Measurements from ENCODE around the gene OSTC. TPM values are rescaled to one million over a fixed set of nuclear protein-coding genes. Genes with fewer than 3 reads are reported as not detected.

OSTC gene
- total and polyA plus RNA-seq, 9 donors = 150 to 197 (median 167) TPM

DNA sequence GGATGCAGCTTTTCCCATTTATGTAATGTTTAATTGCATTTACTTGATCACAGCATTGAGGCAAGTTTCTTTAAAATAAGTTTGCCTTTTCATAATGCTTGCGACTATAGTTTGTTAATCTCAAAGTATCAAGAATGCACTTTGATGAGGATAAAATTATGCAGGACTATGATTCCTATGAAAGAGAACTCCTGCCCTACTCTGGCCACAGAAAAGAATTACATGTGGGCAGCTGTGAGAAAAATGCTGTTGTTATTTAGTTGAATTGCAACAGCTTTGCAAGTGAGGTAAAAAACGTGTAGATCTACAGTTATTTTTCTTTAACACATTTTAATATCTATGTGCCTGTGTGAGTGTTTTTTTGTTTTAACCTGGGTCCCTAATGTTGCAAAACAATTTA, 12.5 kb upstream of the OSTC start:
- Histone ChIP-seq H3K4me1 (ENCODE audit: control insufficient read depth, insufficient read depth, low read length) (no peaks in the 10 kb centered on the region), H3K36me3 (ENCODE audit: control insufficient read depth, insufficient read depth, low read length) (peaks cover 12% of the 10 kb centered on the region), H3K27ac (ENCODE audit: low read length) (no peak overlapping the region), H3K27me3 (ENCODE audit: control insufficient read depth, insufficient read depth, low read length) (no peaks in the 10 kb centered on the region), H3K9me3 (replicated peaks; ENCODE audit: control insufficient read depth, low read depth, low read length) (no peaks in the 10 kb centered on the region), H3K4me3 (ENCODE audit: low read length) (no peak overlapping the region)
- no peak for DNase-seq
- no CpG with 5 or more reads among the region's 2 CpGs for WGBS (ENCODE audit: insufficient coverage)

DNA sequence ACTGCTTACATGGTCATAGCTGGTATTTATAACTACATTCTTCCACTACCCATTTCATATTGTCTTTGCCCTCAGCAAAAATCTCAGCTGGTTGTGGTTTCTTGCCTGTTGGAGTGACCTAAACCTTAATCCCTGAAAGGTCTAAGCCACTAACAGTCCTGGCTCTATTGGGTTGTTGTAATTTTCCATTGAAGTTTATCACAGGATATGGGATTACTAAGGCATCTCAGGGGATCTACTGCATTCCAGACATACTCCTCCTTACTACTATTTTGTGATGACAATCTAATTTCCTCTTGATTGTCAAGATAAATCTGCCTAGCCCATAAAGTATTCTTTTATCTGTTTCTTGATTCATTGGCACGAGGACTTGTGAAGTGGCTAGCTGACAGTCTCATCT, 6.2 kb upstream of the OSTC start:
- no CpG with 5 or more reads among the region's 1 CpG for WGBS (ENCODE audit: insufficient coverage)
- Histone ChIP-seq H3K4me3 (ENCODE audit: low read length) (no peak overlapping the region), H3K4me1 (ENCODE audit: control insufficient read depth, insufficient read depth, low read length) (no peaks in the 10 kb centered on the region), H3K36me3 (ENCODE audit: control insufficient read depth, insufficient read depth, low read length) (no peaks in the 10 kb centered on the region), H3K27ac (ENCODE audit: low read length) (no peak overlapping the region), H3K27me3 (ENCODE audit: control insufficient read depth, insufficient read depth, low read length) (no peaks in the 10 kb centered on the region), H3K9me3 (replicated peaks; ENCODE audit: control insufficient read depth, low read depth, low read length) (no peaks in the 10 kb centered on the region)
- DNase-seq = no peak

DNA sequence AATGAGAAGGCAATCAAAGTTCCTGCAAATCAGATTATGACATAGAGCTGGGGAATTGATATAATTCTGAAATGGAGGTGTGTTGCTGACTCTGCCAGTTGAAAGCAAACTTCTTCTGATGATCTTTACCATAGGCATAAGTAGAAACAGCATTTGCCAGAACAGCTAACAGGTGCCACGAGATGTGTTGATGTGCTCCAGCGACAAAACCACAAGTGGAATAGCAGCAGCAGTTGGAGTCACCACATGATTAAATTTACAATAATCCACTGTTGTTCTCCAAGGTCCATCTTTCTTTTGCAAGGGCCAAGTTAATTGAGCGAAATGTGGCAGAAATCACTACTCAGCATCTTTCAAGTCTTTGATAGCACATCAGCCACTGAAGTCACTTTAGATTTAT, 3.7 kb upstream of the OSTC start:
- Histone ChIP-seq H3K4me1 (ENCODE audit: control insufficient read depth, insufficient read depth, low read length) (no peaks in the 10 kb centered on the region), H3K4me3 (ENCODE audit: low read length) (no peak overlapping the region), H3K27me3 (ENCODE audit: control insufficient read depth, insufficient read depth, low read length) (no peaks in the 10 kb centered on the region), H3K9me3 (replicated peaks; ENCODE audit: control insufficient read depth, low read depth, low read length) (no peaks in the 10 kb centered on the region), H3K36me3 (ENCODE audit: control insufficient read depth, insufficient read depth, low read length) (no peaks in the 10 kb centered on the region), H3K27ac (ENCODE audit: low read length) (no peak overlapping the region)
- 94% methylated on average over 2 of the region's 3 CpGs for WGBS (ENCODE audit: insufficient coverage)
- no peak for DNase-seq

- no peak for DNase-seq
- WGBS (ENCODE audit: insufficient coverage) = 0% methylated on average over 1 of the region's 6 CpGs
- Histone ChIP-seq H3K36me3 (ENCODE audit: control insufficient read depth, insufficient read depth, low read length) (peaks cover 2% of the 10 kb centered on the region), H3K4me1 (ENCODE audit: control insufficient read depth, insufficient read depth, low read length) (peaks cover 4% of the 10 kb centered on the region), H3K27me3 (ENCODE audit: control insufficient read depth, insufficient read depth, low read length) (no peaks in the 10 kb centered on the region), H3K9me3 (replicated peaks; ENCODE audit: control insufficient read depth, low read depth, low read length) (no peaks in the 10 kb centered on the region), H3K4me3 (ENCODE audit: low read length) (peak overlapping the region; percentile 27), H3K27ac (ENCODE audit: low read length) (no peak overlapping the region)
These were observed 562 bp upstream of the OSTC start for GRCh38 chr4:108649863-108650211.

DNA sequence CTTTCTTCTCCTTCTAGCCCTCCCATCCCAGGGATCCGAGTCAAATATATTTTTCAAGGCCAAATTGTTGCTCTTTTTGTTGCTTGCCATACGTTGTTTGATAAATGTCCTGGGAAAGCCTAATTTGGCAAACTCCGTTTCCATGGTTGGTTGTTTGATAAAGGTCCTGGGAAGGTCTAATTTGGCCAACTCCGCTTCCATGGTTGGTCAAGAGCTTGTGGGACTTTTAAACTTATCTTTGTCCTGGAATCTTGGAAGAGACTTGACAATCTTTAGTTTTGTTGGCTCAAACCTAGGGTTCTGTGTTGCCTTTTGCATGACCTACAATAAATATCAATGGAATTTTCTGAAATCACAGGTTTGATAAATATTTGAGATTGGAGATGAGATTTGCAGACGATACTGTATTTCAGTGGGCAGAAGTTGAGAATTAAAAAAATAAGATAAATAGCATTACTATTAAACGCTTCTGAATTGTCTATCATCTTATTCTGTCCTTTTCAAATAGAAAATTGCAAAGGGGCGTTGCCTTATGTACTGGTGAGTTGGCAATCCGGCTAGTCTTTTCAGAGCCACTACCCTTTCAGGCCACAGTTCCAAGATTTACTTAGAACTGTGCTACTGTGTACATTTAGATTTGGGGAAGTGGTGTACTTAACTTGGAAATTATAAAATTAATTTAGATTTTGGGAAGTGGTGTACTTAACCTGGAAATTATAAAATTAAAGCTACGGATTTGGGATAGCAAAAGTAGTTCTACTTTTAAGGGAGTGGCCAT, 804 bp downstream of the OSTC start:
- DNase-seq = peak; percentile 43
- WGBS (ENCODE audit: insufficient coverage) = 20% methylated on average over 1 of the region's 9 CpGs
- peaks cover 4% of the 10 kb centered on the region for H3K4me1 ChIP-seq (ENCODE audit: control insufficient read depth, insufficient read depth, low read length)
- H3K36me3 ChIP-seq (ENCODE audit: control insufficient read depth, insufficient read depth, low read length) = peaks cover 2% of the 10 kb centered on the region
- peak overlapping the region; percentile 91 for H3K27ac ChIP-seq (ENCODE audit: low read length)
- H3K27me3 ChIP-seq (ENCODE audit: control insufficient read depth, insufficient read depth, low read length) = no peaks in the 10 kb centered on the region
- H3K9me3 ChIP-seq (replicated peaks; ENCODE audit: control insufficient read depth, low read depth, low read length) = no peaks in the 10 kb centered on the region
- H3K4me3 ChIP-seq (ENCODE audit: low read length) = peak overlapping the region; percentile 74

DNA sequence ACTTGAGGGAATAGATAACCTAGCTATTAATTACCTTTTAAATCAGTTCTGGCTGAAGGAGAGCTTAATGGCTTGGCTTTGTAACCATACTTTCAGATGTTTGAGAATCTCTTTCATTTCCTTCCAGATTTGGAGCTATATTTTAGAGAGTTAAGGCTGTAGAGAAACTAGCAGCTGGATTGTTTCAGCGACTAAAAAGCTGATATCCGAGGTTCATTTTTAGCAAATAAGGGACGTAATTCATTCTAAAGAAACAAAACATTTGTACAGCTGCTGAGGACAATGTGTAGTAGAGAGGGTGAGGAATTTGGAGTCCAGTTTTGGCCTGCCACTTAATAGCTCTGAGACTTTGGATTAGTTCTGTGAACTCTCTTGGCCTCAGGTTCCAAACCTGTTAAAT, 12.2 kb downstream of the OSTC start:
- H3K9me3 ChIP-seq (replicated peaks; ENCODE audit: control insufficient read depth, low read depth, low read length) = peaks cover 2% of the 10 kb centered on the region
- H3K36me3 ChIP-seq (ENCODE audit: control insufficient read depth, insufficient read depth, low read length) = peaks cover 38% of the 10 kb centered on the region
- H3K4me1 ChIP-seq (ENCODE audit: control insufficient read depth, insufficient read depth, low read length) = no peaks in the 10 kb centered on the region
- no peak overlapping the region for H3K27ac ChIP-seq (ENCODE audit: low read length)
- DNase-seq = no peak
- H3K4me3 ChIP-seq (ENCODE audit: low read length) = no peak overlapping the region
- no peaks in the 10 kb centered on the region for H3K27me3 ChIP-seq (ENCODE audit: control insufficient read depth, insufficient read depth, low read length)
- WGBS (ENCODE audit: insufficient coverage) = no CpG with 5 or more reads among the region's 3 CpGs

DNA sequence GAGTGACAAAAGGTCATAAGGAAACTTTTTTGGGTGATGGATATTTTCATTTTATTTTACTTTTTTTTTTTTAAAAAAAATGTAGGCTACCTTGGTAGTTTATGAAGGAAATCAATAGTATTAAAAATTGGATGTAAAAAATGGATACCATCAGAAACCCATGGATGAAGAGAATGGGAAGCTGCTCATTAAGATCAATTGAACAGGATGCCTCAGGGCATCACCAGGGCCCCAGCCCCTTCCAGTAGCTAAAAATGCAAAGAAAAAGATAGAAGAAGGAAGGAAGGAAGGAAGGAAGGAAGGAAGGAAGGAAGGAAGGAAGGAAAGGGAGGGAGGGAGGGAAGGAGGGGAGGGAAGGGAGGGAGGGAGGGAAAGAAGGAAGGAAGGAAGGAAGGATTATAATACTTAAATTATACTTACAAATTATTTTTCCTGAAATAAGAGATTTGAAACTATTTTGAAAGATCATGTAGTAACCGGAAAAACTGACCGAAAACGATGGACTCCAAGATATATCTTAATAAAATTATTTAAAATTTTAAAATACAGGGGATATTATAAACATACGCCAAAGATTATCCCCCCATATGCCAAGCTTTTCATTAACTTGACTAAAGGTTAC, 24.1 kb downstream of the OSTC start:
- Histone ChIP-seq H3K27ac (ENCODE audit: low read length) (no peak overlapping the region), H3K9me3 (replicated peaks; ENCODE audit: control insufficient read depth, low read depth, low read length) (no peaks in the 10 kb centered on the region), H3K4me1 (ENCODE audit: control insufficient read depth, insufficient read depth, low read length) (no peaks in the 10 kb centered on the region), H3K4me3 (ENCODE audit: low read length) (no peak overlapping the region), H3K27me3 (ENCODE audit: control insufficient read depth, insufficient read depth, low read length) (no peaks in the 10 kb centered on the region), H3K36me3 (ENCODE audit: control insufficient read depth, insufficient read depth, low read length) (no peaks in the 10 kb centered on the region)
- no CpG with 5 or more reads among the region's 4 CpGs for WGBS (ENCODE audit: insufficient coverage)
- DNase-seq = no peak

DNA sequence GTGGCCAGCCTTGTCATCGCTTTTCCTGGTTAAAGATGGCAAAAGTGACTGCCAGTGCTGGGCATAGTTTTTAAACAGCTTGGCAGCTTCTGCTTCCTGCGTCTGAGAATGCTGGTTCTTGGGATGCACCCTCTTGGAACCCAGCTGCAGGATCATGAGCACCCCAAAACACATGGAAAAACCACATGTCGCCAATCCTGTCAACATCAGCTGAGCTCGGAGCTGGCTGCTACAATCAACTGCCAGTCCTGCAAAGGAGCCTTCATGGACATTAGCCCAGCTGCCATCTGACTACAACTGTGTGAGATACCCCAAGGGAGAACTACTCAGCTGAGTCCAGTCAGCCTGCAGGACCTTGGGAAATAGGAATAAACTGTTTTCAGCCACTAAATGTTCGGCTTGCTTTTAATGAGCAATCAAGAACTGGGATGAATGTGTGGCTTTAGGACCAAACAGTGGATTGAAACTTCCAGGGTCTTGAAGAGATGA, 31.0 kb downstream of the OSTC start:
- Histone ChIP-seq H3K27me3 (ENCODE audit: control insufficient read depth, insufficient read depth, low read length) (no peaks in the 10 kb centered on the region), H3K4me3 (ENCODE audit: low read length) (no peak overlapping the region), H3K4me1 (ENCODE audit: control insufficient read depth, insufficient read depth, low read length) (no peaks in the 10 kb centered on the region), H3K36me3 (ENCODE audit: control insufficient read depth, insufficient read depth, low read length) (no peaks in the 10 kb centered on the region), H3K27ac (ENCODE audit: low read length) (no peak overlapping the region), H3K9me3 (replicated peaks; ENCODE audit: control insufficient read depth, low read depth, low read length) (no peaks in the 10 kb centered on the region)
- no peak for DNase-seq
- 78% methylated on average over 5 of the region's 5 CpGs for WGBS (ENCODE audit: insufficient coverage)

- no peak overlapping the region for H3K27ac ChIP-seq (ENCODE audit: low read length)
- no peaks in the 10 kb centered on the region for H3K36me3 ChIP-seq (ENCODE audit: control insufficient read depth, insufficient read depth, low read length)
- no peaks in the 10 kb centered on the region for H3K9me3 ChIP-seq (replicated peaks; ENCODE audit: control insufficient read depth, low read depth, low read length)
- H3K27me3 ChIP-seq (ENCODE audit: control insufficient read depth, insufficient read depth, low read length) = no peaks in the 10 kb centered on the region
- WGBS (ENCODE audit: insufficient coverage) = 20% methylated on average over 1 of the region's 5 CpGs
- no peak overlapping the region for H3K4me3 ChIP-seq (ENCODE audit: low read length)
- H3K4me1 ChIP-seq (ENCODE audit: control insufficient read depth, insufficient read depth, low read length) = no peaks in the 10 kb centered on the region
- DNase-seq = peak; percentile 27
These were observed 33.1 kb downstream of the OSTC start for GRCh38 chr4:108683479-108683878.

- H3K36me3 ChIP-seq (ENCODE audit: control insufficient read depth, insufficient read depth, low read length) = no peaks in the 10 kb centered on the region
- H3K27me3 ChIP-seq (ENCODE audit: control insufficient read depth, insufficient read depth, low read length) = no peaks in the 10 kb centered on the region
- DNase-seq = no peak
- no peaks in the 10 kb centered on the region for H3K4me1 ChIP-seq (ENCODE audit: control insufficient read depth, insufficient read depth, low read length)
- H3K27ac ChIP-seq (ENCODE audit: low read length) = no peak overlapping the region
- no CpG with 5 or more reads among the region's 4 CpGs for WGBS (ENCODE audit: insufficient coverage)
- no peaks in the 10 kb centered on the region for H3K9me3 ChIP-seq (replicated peaks; ENCODE audit: control insufficient read depth, low read depth, low read length)
- no peak overlapping the region for H3K4me3 ChIP-seq (ENCODE audit: low read length)
These were observed 34.8 kb downstream of the OSTC start for GRCh38 chr4:108685036-108685686.

Data from muscle of leg (tissue), 11 donors.